Neutrophil (primary cell): Measurements from ENCODE around the gene VDR.

Experiments used
- H3K27ac ChIP-seq: fragments of 200-600 bp; sonication (generic); 2 replicates; pipeline ENCODE4 v1.5.1; 2016; ENCODE audit warnings: mild to moderate bottlenecking, moderate library complexity
- H3K27me3 ChIP-seq: fragments of 200-600 bp; sonication (generic); 2 replicates; pipeline ENCODE4 v1.6.0; 2016; ENCODE audit warnings: mild to moderate bottlenecking
- H3K36me3 ChIP-seq: fragments of 200-600 bp; sonication (generic); 2 replicates; pipeline ENCODE4 v1.5.1; 2017
- H3K4me1 ChIP-seq, 2 experiments: fragments of 200-600 bp in 1 of 2; sonication (generic) in 1 of 2; 1 replicate in 1 of 2; 2 replicates in 1 of 2; pipeline versions ENCODE4 v1.5.1 to v1.6.1; 2013 to 2016; ENCODE audit warnings: low read depth in 1 of 2, low read length in 1 of 2, mild to moderate bottlenecking in 1 of 2, moderate library complexity in 1 of 2; ENCODE audit not compliant: control insufficient read depth in 1 of 2, insufficient read depth in 1 of 2
- H3K4me3 ChIP-seq, 2 experiments: fragments of 200-600 bp in 1 of 2; sonication (generic) in 1 of 2; 1 replicate in 1 of 2; 2 replicates in 1 of 2; pipeline ENCODE4 v1.5.1; 2013 to 2016; ENCODE audit warnings: low read depth in 1 of 2, low read length in 1 of 2, mild to moderate bottlenecking in 1 of 2, moderate library complexity in 1 of 2
- H3K9me3 ChIP-seq: fragments of 200-600 bp; sonication (generic); 2 replicates; pipeline ENCODE4 v1.5.1; 2016
- TF ChIP-seq, protein P1 (sequence below): fragments of 200-600 bp; sonication (generic); IDR thresholded peaks from 2 replicates; pipeline ENCODE4 v1.5.1; 2016; ENCODE audit warnings: antibody characterized with exemption

Gene VDR

DNA sequence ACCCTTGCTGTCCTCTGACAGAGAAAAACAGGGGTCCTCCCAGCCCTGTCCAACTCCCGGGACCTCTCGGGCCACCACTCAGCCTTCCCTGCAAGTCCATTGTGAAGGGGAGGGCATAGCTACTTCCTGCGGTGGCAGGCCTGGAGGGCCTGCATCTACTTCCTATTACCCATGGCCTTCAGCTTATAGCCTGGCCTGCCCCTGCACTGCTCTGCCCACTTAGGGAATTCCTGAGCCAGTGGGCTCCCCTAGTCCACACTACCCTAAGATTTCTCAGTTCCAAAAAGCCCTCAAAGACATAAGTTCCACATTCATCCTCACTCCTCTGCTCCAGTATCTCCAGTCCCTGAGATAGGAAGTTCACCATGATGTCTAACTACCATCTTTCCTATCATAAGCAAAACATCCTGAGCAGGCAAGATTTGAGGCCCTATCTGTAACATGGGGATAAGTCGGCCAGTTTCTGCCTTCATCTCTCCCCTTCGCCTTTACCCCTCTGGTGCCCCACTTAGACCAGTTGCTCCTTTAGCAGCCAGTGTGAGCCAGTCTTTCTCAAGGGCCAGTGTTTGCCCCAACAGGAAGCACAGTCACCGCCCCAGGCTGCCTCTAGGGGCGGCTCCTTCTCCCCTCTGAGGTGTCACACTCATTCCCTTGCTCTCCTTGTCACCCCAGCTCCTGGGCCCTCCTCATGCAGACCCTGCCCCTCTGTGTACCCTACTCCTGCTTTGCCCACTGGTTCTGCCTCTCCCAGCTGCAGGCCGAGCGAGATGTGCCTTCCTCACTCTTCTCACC, 96.0 kb downstream of the VDR start:
- peak overlapping the region; percentile 53 to 56 for H3K4me3 ChIP-seq
- H3K4me1 ChIP-seq, result peaks cover 73 to 95% of the 10 kb centered on the region in 2 experiments
- H3K9me3 ChIP-seq, result no peaks in the 10 kb centered on the region
- no peaks in the 10 kb centered on the region for H3K27me3 ChIP-seq
- H3K27ac ChIP-seq, result peak overlapping the region; percentile 91
- H3K36me3 ChIP-seq, result peaks cover 11% of the 10 kb centered on the region
- TF ChIP-seq, protein P1, sequence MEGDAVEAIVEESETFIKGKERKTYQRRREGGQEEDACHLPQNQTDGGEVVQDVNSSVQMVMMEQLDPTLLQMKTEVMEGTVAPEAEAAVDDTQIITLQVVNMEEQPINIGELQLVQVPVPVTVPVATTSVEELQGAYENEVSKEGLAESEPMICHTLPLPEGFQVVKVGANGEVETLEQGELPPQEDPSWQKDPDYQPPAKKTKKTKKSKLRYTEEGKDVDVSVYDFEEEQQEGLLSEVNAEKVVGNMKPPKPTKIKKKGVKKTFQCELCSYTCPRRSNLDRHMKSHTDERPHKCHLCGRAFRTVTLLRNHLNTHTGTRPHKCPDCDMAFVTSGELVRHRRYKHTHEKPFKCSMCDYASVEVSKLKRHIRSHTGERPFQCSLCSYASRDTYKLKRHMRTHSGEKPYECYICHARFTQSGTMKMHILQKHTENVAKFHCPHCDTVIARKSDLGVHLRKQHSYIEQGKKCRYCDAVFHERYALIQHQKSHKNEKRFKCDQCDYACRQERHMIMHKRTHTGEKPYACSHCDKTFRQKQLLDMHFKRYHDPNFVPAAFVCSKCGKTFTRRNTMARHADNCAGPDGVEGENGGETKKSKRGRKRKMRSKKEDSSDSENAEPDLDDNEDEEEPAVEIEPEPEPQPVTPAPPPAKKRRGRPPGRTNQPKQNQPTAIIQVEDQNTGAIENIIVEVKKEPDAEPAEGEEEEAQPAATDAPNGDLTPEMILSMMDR, result peak; percentile 27

DNA sequence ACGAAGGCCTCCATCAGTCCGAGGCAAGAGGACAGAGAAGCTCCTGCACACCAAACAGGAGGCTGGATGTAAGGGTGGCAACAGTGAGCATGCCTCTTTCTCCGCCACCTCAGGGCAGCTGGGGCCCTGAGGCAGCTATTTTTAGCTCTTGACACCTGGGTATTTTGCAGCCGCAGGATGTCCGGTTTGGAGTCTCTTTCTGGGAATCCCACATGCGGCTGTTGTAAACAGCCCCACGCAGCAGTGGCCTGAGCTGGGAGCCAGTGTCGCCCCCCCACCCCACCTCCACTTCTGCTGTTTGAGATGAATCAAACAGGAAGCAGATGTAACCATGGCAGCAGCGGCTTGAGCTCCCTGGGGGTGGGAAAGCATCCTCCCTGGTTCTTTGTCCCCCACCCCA, 96.7 kb downstream of the VDR start:
- peaks cover 11% of the 10 kb centered on the region for H3K36me3 ChIP-seq
- H3K9me3 ChIP-seq, result no peaks in the 10 kb centered on the region
- H3K4me1 ChIP-seq, result peaks cover 73 to 95% of the 10 kb centered on the region in 2 experiments
- H3K27ac ChIP-seq, result peak overlapping the region; percentile 91
- TF ChIP-seq, protein P1, result no peak
- H3K27me3 ChIP-seq, result no peaks in the 10 kb centered on the region
- peak overlapping the region; percentile 53 to 56 for H3K4me3 ChIP-seq

DNA sequence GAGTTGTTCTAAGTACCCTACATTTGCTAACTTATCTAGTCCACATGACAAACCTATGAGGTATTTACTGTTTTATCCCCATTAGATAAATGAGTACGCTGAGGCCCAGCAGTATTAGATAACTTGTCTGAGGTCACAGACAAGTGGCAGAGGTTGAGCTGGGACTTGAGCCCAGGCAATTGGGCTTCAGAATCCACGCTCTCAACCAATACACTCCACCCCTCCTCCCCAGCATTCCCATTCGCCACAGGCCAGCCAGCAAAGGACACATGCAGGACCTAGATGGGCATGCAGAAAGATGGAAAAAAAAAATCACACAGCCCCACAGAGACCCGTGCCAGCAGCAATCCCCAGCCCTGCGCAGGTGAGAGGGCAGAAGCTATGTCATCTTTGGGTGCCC, 97.5 kb downstream of the VDR start:
- H3K27ac ChIP-seq, result peak overlapping the region; percentile 91
- H3K4me3 ChIP-seq, result peak overlapping the region; percentile 53 to 56
- TF ChIP-seq, protein P1, result no peak
- no peaks in the 10 kb centered on the region for H3K9me3 ChIP-seq
- peaks cover 73 to 98% of the 10 kb centered on the region in 2 experiments for H3K4me1 ChIP-seq
- H3K36me3 ChIP-seq, result peaks cover 11% of the 10 kb centered on the region
- no peaks in the 10 kb centered on the region for H3K27me3 ChIP-seq

DNA sequence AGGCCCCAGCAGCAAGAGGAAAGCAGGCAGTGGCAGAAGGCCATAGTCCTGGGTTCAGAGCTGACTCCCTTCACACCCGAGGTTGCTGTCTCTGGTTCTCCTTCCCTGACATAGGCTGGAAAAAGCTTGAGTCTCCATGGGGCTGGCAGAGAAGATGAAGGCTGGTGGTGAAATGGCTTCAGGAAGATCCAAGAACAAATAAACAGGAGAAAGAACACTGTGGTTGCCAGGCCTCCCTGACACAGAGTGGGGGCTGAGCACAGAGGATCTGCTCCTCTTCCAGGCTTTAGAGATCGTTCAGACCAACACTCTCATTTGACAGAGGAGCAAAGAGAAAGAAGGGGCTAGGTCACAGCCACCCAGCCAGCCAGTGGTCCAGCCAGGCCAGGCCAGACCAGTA, 99.4 kb downstream of the VDR start:
- Histone ChIP-seq H3K27me3 (no peaks in the 10 kb centered on the region), H3K9me3 (no peaks in the 10 kb centered on the region), H3K4me3 (no peak overlapping the region), H3K36me3 (peaks cover 11% of the 10 kb centered on the region), H3K27ac (no peak overlapping the region), H3K4me1 (peaks cover 69 to 94% of the 10 kb centered on the region in 2 experiments)
- TF ChIP-seq, protein P1, result no peak

DNA sequence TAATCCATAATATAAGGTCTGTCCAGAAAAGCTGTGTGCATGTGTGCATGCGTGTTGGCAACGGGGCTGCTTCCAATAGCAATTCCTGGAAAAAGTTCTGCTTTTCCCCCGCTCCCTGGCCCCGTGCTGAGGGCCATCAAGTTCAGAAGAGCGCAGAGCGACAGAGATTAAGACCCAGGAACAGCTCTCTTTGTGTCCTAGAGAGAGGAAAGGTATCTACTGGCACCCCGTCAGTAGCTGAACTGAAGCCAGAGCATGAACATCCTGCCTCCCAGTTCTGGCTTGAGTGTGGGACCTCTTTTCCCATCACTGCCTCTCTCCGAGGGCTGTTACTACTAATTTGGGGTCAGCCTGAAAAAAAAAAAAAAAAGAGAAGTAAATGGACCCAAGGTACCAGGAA, 100.6 kb downstream of the VDR start:
- Histone ChIP-seq H3K4me1 (peaks cover 68 to 90% of the 10 kb centered on the region in 2 experiments), H3K4me3 (no peak overlapping the region), H3K27ac (no peak overlapping the region), H3K9me3 (no peaks in the 10 kb centered on the region), H3K36me3 (peaks cover 13% of the 10 kb centered on the region), H3K27me3 (no peaks in the 10 kb centered on the region)
- TF ChIP-seq, protein P1, result no peak
